OCI-LY7 (cell line): ENCODE measurements around the gene CFL1. TPM values are rescaled to one million over a fixed set of nuclear protein-coding genes. Genes with fewer than 3 reads are reported as not detected.

Source experiments
- BruUV-seq: library from RNA; stranded (reverse); fragments of 400-500 nt; replicated peaks from 2 replicates; lab custom pipeline; 2021; lab: Mats Ljungman, UMichigan
- CTCF ChIA-PET: fragments of 300-600 bp; sonication (Branson Sonifier 250); formaldehyde crosslinking; loops from one replicate; lab custom pipeline; 2022; ENCODE audit warnings: antibody characterized with exemption; ENCODE audit not compliant: unreplicated experiment; lab: Charles Lee
- POLR2A ChIA-PET: fragments of 300-600 bp; sonication (Branson Sonifier 250); formaldehyde crosslinking; loops from one replicate; lab custom pipeline; 2022; ENCODE audit warnings: antibody characterized with exemption; lab: Charles Lee
- DNase-seq: peaks from one replicate; pipeline ENCODE4 v3.0.0-alpha.2; 2015; ENCODE audit warnings: low spot score
- H2AFZ ChIP-seq: fragments of 200-600 bp; sonication (generic), shearing (Covaris generic); 2 replicates; pipeline ENCODE4 v1.6.1; 2014; ENCODE audit warnings: mild to moderate bottlenecking, antibody characterized with exemption, low read length, moderate library complexity
- H3K27ac ChIP-seq: fragments of 200-600 bp; sonication (generic); 2 replicates; pipeline ENCODE4 v1.5.1; 2014; ENCODE audit warnings: mixed run types, low read depth, mild to moderate bottlenecking, moderate library complexity, low read length, inconsistent platforms; ENCODE audit not compliant: poor library complexity, severe bottlenecking
- H3K36me3 ChIP-seq: fragments of 200-600 bp; sonication (generic); 2 replicates; pipeline ENCODE4 v1.6.1; 2014; ENCODE audit warnings: mild to moderate bottlenecking, antibody characterized with exemption, low read length, moderate library complexity, mixed read lengths; ENCODE audit not compliant: insufficient read depth
- H3K4me1 ChIP-seq: fragments of 200-600 bp; sonication (generic); 2 replicates; pipeline ENCODE4 v1.5.1; 2014; ENCODE audit warnings: mild to moderate bottlenecking, low read length; ENCODE audit not compliant: insufficient read depth, poor library complexity, severe bottlenecking
- H3K4me2 ChIP-seq: fragments of 200-600 bp; sonication (generic); 2 replicates; pipeline ENCODE4 v1.6.1; 2014; ENCODE audit warnings: mild to moderate bottlenecking, low read length
- H3K4me3 ChIP-seq: fragments of 200-600 bp; sonication (generic); 2 replicates; pipeline ENCODE4 v1.5.1; 2014; ENCODE audit warnings: mild to moderate bottlenecking, low read depth, low read length; ENCODE audit not compliant: poor library complexity, severe bottlenecking
- H3K79me2 ChIP-seq: fragments of 200-600 bp; sonication (generic); 2 replicates; pipeline ENCODE4 v1.6.1; 2016; ENCODE audit warnings: low read depth, mild to moderate bottlenecking, low read length, moderate library complexity, mixed read lengths; ENCODE audit not compliant: insufficient read depth
- H3K9me2 ChIP-seq: fragments of 200-600 bp; sonication (generic); 2 replicates; pipeline ENCODE4 v1.6.1; 2016; ENCODE audit warnings: mild to moderate bottlenecking, low read length, mixed read lengths; ENCODE audit not compliant: insufficient read depth
- H3K9me3 ChIP-seq: fragments of 200-600 bp; sonication (generic); 2 replicates; pipeline ENCODE4 v1.6.1; 2014; ENCODE audit warnings: mild to moderate bottlenecking, mixed run types, low read length, mixed read lengths
- H4K20me1 ChIP-seq: fragments of 200-600 bp; sonication (generic); 2 replicates; pipeline ENCODE4 v1.6.1; 2014; ENCODE audit warnings: mild to moderate bottlenecking, antibody characterized with exemption, low read length, moderate library complexity, mixed read lengths; ENCODE audit not compliant: insufficient read depth
- CTCF ChIP-seq: fragments of 200-600 bp; sonication (generic); conservative IDR thresholded peaks from 2 replicates; pipeline ENCODE4 v1.5.1; 2014; ENCODE audit warnings: mild to moderate bottlenecking, antibody characterized with exemption, low read length, moderate library complexity, mixed read lengths
- EZH2phosphoT487 ChIP-seq: fragments of 200-600 bp; sonication (generic); IDR thresholded peaks from 2 replicates; pipeline ENCODE4 v1.6.1; 2018; ENCODE audit warnings: low read depth, borderline replicate concordance, mild to moderate bottlenecking, mixed run types, antibody characterized with exemption, low read length, moderate library complexity, mixed read lengths
- intact Hi-C: fragments of 100-400 bp; cut with micrococcal nuclease; formaldehyde crosslinking; loops from one replicate; pipeline ENCODE4 v1.10.0; 2022; ENCODE audit not compliant: unreplicated experiment
- total RNA-seq, 2 experiments: library from RNA; depleted of rRNA in 1 of 2; stranded (reverse); fragments of >200 nt in 1 of 2; shearing (Covaris generic) in 1 of 2; gene quantifications; 2 replicates each; pipeline ENCODE4 v1.2.3, GENCODE V29; 2014 to 2022

The CFL1 gene
- total RNA-seq, 2 experiments from 2014 or later, result 1,019 to 1,119 TPM

GRCh38 chr11:65851811-65852507 is 6.0 kb downstream of the CFL1 start:
- Histone ChIP-seq H4K20me1 (peaks cover 16% of the 10 kb centered on the region), H3K9me2 (no peaks in the 10 kb centered on the region), H2AFZ (no peak overlapping the region), H3K4me3 (no peak overlapping the region), H3K27ac (no peak overlapping the region), H3K4me2 (no peak overlapping the region), H3K36me3 (peaks cover 63% of the 10 kb centered on the region), H3K9me3 (peaks cover 7% of the 10 kb centered on the region; the same call in 1 of the 2 replicates), H3K79me2 (peaks cover 29% of the 10 kb centered on the region), H3K4me1 (peaks cover 8% of the 10 kb centered on the region)
- ChIA-PET POLR2A (no interaction called here), CTCF (no interaction called here)
- intact Hi-C loops, result no loop called here
- no TSS peak for BruUV-seq
- TF ChIP-seq CTCF, result no peak
- no peak for DNase-seq

DNA sequence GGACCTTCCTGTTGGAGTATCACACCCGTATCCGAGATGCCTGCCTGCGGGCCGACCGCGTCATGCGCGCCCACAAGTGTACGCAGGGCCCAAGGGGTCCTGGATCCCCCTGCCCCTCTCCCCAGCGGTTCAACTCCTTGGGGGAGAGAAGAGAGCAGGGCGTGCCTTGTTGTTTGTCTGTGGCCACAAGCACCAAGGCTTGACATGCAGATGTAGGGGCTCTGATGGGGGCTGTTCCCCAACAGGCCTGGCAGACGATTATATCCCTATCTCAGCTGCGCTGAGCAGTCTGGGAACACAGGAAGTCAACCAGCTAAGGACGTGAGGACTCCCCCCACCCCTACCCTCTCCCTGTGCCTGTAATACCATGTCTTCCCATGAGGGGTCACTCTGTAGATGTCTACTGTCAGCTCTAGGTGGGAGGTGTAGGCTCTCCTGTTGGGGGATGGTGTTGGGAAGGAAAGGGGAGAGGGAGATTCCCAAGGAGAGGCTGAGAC is 6.8 kb downstream of the CFL1 start:
- TF ChIP-seq CTCF, result peak; percentile 78
- no peak for TF ChIP-seq EZH2phosphoT487
- intact Hi-C loops, result no loop called here
- CTCF ChIA-PET, result no interaction called here
- no peak for DNase-seq
- H3K27ac ChIP-seq, result no peak overlapping the region
- no peak overlapping the region for H2AFZ ChIP-seq
- peaks cover 3% of the 10 kb centered on the region for H3K4me1 ChIP-seq
- H3K36me3 ChIP-seq, result peaks cover 55% of the 10 kb centered on the region
- H3K4me3 ChIP-seq, result no peak overlapping the region
- no peak overlapping the region for H3K4me2 ChIP-seq
- H4K20me1 ChIP-seq, result peaks cover 9% of the 10 kb centered on the region
- POLR2A ChIA-PET, result no interaction called here
- H3K79me2 ChIP-seq, result peaks cover 21% of the 10 kb centered on the region
- H3K9me2 ChIP-seq, result no peaks in the 10 kb centered on the region
- H3K9me3 ChIP-seq, result peaks cover 7% of the 10 kb centered on the region; the same call in 1 of the 2 replicates
- BruUV-seq, result no TSS peak
